Choroid plexus epithelial cell (primary cell): ENCODE measurements around the gene UBE2J2.
A peak's percentile ranks its signal among the peaks of the same experiment; 100 is the strongest.

ENCODE experiments used
- DNase-seq: peaks from one replicate; pipeline ENCODE4 v3.0.0-alpha.2; 2010; ENCODE audit warnings: low read depth
- H3K4me3 ChIP-seq: 2 replicates; pipeline ENCODE4 v1.5.1; 2011; ENCODE audit warnings: low read depth, mild to moderate bottlenecking, control low read depth, low read length, moderate library complexity
- CTCF ChIP-seq: conservative IDR thresholded peaks from 2 replicates; pipeline ENCODE4 v1.5.1; 2011; ENCODE audit warnings: low read depth, mild to moderate bottlenecking, control low read depth, inconsistent platforms, low read length, moderate library complexity

Gene UBE2J2

GRCh38 chr1:1205769-1206375 is 67.8 kb downstream of the UBE2J2 start:
- no peak for DNase-seq
- peak overlapping the region; percentile 24 for H3K4me3 ChIP-seq
- no peak for TF ChIP-seq CTCF

- DNase-seq, result no peak
- H3K4me3 ChIP-seq, result no peak overlapping the region
- TF ChIP-seq CTCF, result no peak
Observed at GRCh38 chr1:1204998-1205768, 68.5 kb downstream of the UBE2J2 start.

GRCh38 chr1:1204425-1204920 is 69.2 kb downstream of the UBE2J2 start:
- no peak for DNase-seq
- no peak overlapping the region for H3K4me3 ChIP-seq
- TF ChIP-seq CTCF, result no peak
